Neural cell (in vitro differentiated cells): ENCODE data around the gene HPS1.

Source experiments
- CTCF ChIP-seq: fragments of 450-650 bp; IDR thresholded peaks from 2 replicates; pipeline ENCODE4 v1.5.1; 2014; ENCODE audit warnings: antibody characterized with exemption, mild to moderate bottlenecking, moderate library complexity; ENCODE audit not compliant: poor library complexity, severe bottlenecking
- EP300 ChIP-seq: fragments of 450-650 bp; conservative IDR thresholded peaks from 2 replicates; pipeline ENCODE4 v1.6.1; 2014; ENCODE audit warnings: antibody characterized with exemption, mild to moderate bottlenecking, moderate library complexity; ENCODE audit not compliant: poor library complexity, severe bottlenecking
- EZH2 ChIP-seq: fragments of 200-600, 300-800 bp; shearing (Covaris generic), sonication (generic); IDR thresholded peaks from 2 replicates; pipeline ENCODE4 v1.6.1; 2014; ENCODE audit warnings: antibody characterized with exemption, low read length, borderline replicate concordance, mild to moderate bottlenecking; ENCODE audit not compliant: insufficient read depth, poor library complexity, severe bottlenecking
- MXI1 ChIP-seq: fragments of 450-650 bp; conservative IDR thresholded peaks from 2 replicates; pipeline ENCODE4 v1.6.1; 2014; ENCODE audit warnings: antibody characterized with exemption, mild to moderate bottlenecking; ENCODE audit not compliant: poor library complexity, severe bottlenecking
- POLR2AphosphoS5 ChIP-seq: IDR thresholded peaks from 2 replicates; pipeline ENCODE4 v1.6.1; 2012
- RAD21 ChIP-seq: fragments of 450-650 bp; conservative IDR thresholded peaks from 2 replicates; pipeline ENCODE4 v1.6.1; 2014; ENCODE audit warnings: antibody characterized with exemption, mild to moderate bottlenecking, moderate library complexity
- REST ChIP-seq: IDR thresholded peaks from 2 replicates; pipeline ENCODE4 v1.6.1; 2012; ENCODE audit warnings: borderline replicate concordance
- TAF1 ChIP-seq: IDR thresholded peaks from 2 replicates; pipeline ENCODE4 v1.6.1; 2012; ENCODE audit warnings: low read depth

GRCh38 chr10:98407744-98408241, 38.9 kb downstream of the HPS1 start:
- TF ChIP-seq RAD21: no peak
- TF ChIP-seq MXI1: no peak
- no peak for TF ChIP-seq CTCF
- TF ChIP-seq TAF1: no peak
- TF ChIP-seq EP300: no peak
- TF ChIP-seq POLR2AphosphoS5: no peak
- TF ChIP-seq EZH2: no peak
- no peak for TF ChIP-seq REST
